Fibroblast of lung (primary cell): ENCODE data around the gene PRM1. TPM values are rescaled to one million over a fixed set of nuclear protein-coding genes. Genes with fewer than 3 reads are reported as not detected.

ENCODE experiments used
- DNase-seq, 2 donors: peaks; one replicate each; pipeline versions ENCODE4 v3.0.0 to v3.0.0-alpha.2; 2010; ENCODE audit warnings: low read depth in 2 of 2
- H2AFZ ChIP-seq: 2 replicates; pipeline ENCODE4 v1.5.1; 2012; ENCODE audit warnings: low read length, control low read depth, inconsistent platforms
- H3K27ac ChIP-seq: 2 replicates; pipeline ENCODE4 v1.5.1; 2011; ENCODE audit warnings: low read length, control low read depth; ENCODE audit not compliant: insufficient read depth
- H3K27me3 ChIP-seq: 2 replicates; pipeline ENCODE4 v1.5.1; 2011; ENCODE audit warnings: mild to moderate bottlenecking, low read length; ENCODE audit not compliant: control insufficient read depth, insufficient read depth
- H3K36me3 ChIP-seq: 2 replicates; pipeline ENCODE4 v1.5.1; 2011; ENCODE audit warnings: low read length; ENCODE audit not compliant: control insufficient read depth, insufficient read depth
- H3K4me1 ChIP-seq: 2 replicates; pipeline ENCODE4 v1.5.1; 2011; ENCODE audit warnings: low read length; ENCODE audit not compliant: control insufficient read depth, insufficient read depth; ENCODE audit errors: extremely low read depth
- H3K4me2 ChIP-seq: 2 replicates; pipeline ENCODE4 v1.5.1; 2011; ENCODE audit warnings: low read length, control low read depth; ENCODE audit not compliant: insufficient read depth; ENCODE audit errors: extremely low read depth
- H3K4me3 ChIP-seq, 4 experiments: fragments of 200-600 bp in 1 of 4; sonication (generic) in 1 of 4; replicated peaks in 1 of 4; 2 replicates each; pipeline ENCODE4 v1.5.1; 2011 to 2016; ENCODE audit warnings: low read length in 4 of 4, low read depth in 3 of 4, mild to moderate bottlenecking in 3 of 4, control low read depth in 2 of 4, inconsistent platforms in 1 of 4, mixed read lengths in 1 of 4; ENCODE audit not compliant: insufficient read depth in 1 of 4; ENCODE audit errors: control extremely low read depth in 1 of 4
- H3K79me2 ChIP-seq: 2 replicates; pipeline ENCODE4 v1.5.1; 2012; ENCODE audit warnings: mild to moderate bottlenecking, low read length, inconsistent platforms; ENCODE audit not compliant: control insufficient read depth, insufficient read depth
- H3K9ac ChIP-seq: 2 replicates; pipeline ENCODE4 v1.5.1; 2011; ENCODE audit warnings: mild to moderate bottlenecking, low read length, control low read depth; ENCODE audit not compliant: insufficient read depth
- H3K9me3 ChIP-seq: 2 replicates; pipeline ENCODE4 v1.5.1; 2012; ENCODE audit warnings: low read depth, low read length; ENCODE audit not compliant: control insufficient read depth, insufficient read depth
- H4K20me1 ChIP-seq: 2 replicates; pipeline ENCODE4 v1.5.1; 2011; ENCODE audit warnings: low read length; ENCODE audit not compliant: control insufficient read depth, insufficient read depth; ENCODE audit errors: extremely low read depth
- CTCF ChIP-seq, 2 donors: IDR thresholded peaks in 1 of 2; conservative IDR thresholded peaks in 1 of 2; 1 replicate in 1 of 2; 2 replicates in 1 of 2; pipeline ENCODE4 v1.5.1; 2011 to 2012; ENCODE audit warnings: low read length in 2 of 2, control low read depth in 1 of 2, inconsistent platforms in 1 of 2, low read depth in 1 of 2, mild to moderate bottlenecking in 1 of 2
- EZH2 ChIP-seq: IDR thresholded peaks from 2 replicates; pipeline ENCODE4 v1.5.1; 2012; ENCODE audit warnings: low read length, control low read depth, mild to moderate bottlenecking; ENCODE audit errors: missing control alignments
- polyA plus RNA-seq, 2 donors: library from polyadenylated mRNA; depleted of rRNA in 1 of 2; stranded (reverse) in 1 of 2; unstranded in 1 of 2; fragments of >200 nt; gene quantifications; 2 replicates each; pipeline ENCODE4 v1.2.1, GENCODE V29; 2011 to 2012; ENCODE audit warnings: missing spikeins in 1 of 2
- total RNA-seq: library from RNA; depleted of rRNA; stranded (reverse); fragments of >200 nt; gene quantifications from 2 replicates; pipeline ENCODE4 v1.2.1, GENCODE V29; 2014

Gene PRM1
- total and polyA plus RNA-seq, 2 donors (not counting 1 experiment from before 2014, with no cell fraction given), result not detected

GRCh38 chr16:11258553-11259492 is 22.3 kb downstream of the PRM1 start:
- H3K4me3 ChIP-seq, result no peak overlapping the region
- H3K36me3 ChIP-seq, result peaks cover 10% of the 10 kb centered on the region
- H3K4me2 ChIP-seq, result peak overlapping the region; percentile 5
- no peaks in the 10 kb centered on the region for H3K27me3 ChIP-seq
- no peak for TF ChIP-seq CTCF (conservative IDR thresholded peaks at IDR 0.05 in 1 of 2, IDR thresholded peaks at IDR 0.05 in 1 of 2; ENCODE audit: low read depth in 1 of 2, low read length in 2 of 2)
- no peak for TF ChIP-seq EZH2
- H2AFZ ChIP-seq, result no peak overlapping the region
- no peak overlapping the region for H3K9ac ChIP-seq
- DNase-seq, result peak in 1 of 2 donors; percentile 33
- no peak overlapping the region for H3K27ac ChIP-seq
- H3K79me2 ChIP-seq, result peaks cover 17% of the 10 kb centered on the region
- peaks cover 14% of the 10 kb centered on the region for H3K4me1 ChIP-seq
- no peaks in the 10 kb centered on the region for H3K9me3 ChIP-seq
- H4K20me1 ChIP-seq, result no peaks in the 10 kb centered on the region

GRCh38 chr16:11257131-11257938 is 23.8 kb downstream of the PRM1 start:
- H3K4me3 ChIP-seq, result peak overlapping the region; percentile 60 to 83 (median 74)
- peaks cover 24% of the 10 kb centered on the region for H3K4me1 ChIP-seq
- H3K27ac ChIP-seq, result peak overlapping the region; percentile 97
- peak overlapping the region; percentile 85 for H3K4me2 ChIP-seq
- no peaks in the 10 kb centered on the region for H3K27me3 ChIP-seq
- peaks cover 32% of the 10 kb centered on the region for H3K79me2 ChIP-seq
- peak overlapping the region; percentile 8 for H2AFZ ChIP-seq
- DNase-seq, result peak; percentile 70 to 85
- peak; percentile 65 to 88 for TF ChIP-seq CTCF (conservative IDR thresholded peaks at IDR 0.05 in 1 of 2, IDR thresholded peaks at IDR 0.05 in 1 of 2; ENCODE audit: low read depth in 1 of 2, low read length in 2 of 2)
- TF ChIP-seq EZH2, result no peak
- H3K36me3 ChIP-seq, result peaks cover 18% of the 10 kb centered on the region
- H4K20me1 ChIP-seq, result no peaks in the 10 kb centered on the region
- H3K9ac ChIP-seq, result peak overlapping the region; percentile 94
- no peaks in the 10 kb centered on the region for H3K9me3 ChIP-seq

- peaks cover 24% of the 10 kb centered on the region for H3K4me1 ChIP-seq
- no peaks in the 10 kb centered on the region for H3K9me3 ChIP-seq
- H4K20me1 ChIP-seq, result no peaks in the 10 kb centered on the region
- peak overlapping the region; percentile 94 for H3K9ac ChIP-seq
- H3K4me3 ChIP-seq, result peak overlapping the region; percentile 60 to 83 (median 74)
- peaks cover 32% of the 10 kb centered on the region for H3K79me2 ChIP-seq
- H3K36me3 ChIP-seq, result peaks cover 21% of the 10 kb centered on the region
- no peak overlapping the region for H2AFZ ChIP-seq
- DNase-seq, result peak; percentile 55 to 63
- H3K4me2 ChIP-seq, result peak overlapping the region; percentile 85
- no peaks in the 10 kb centered on the region for H3K27me3 ChIP-seq
- TF ChIP-seq CTCF (conservative IDR thresholded peaks at IDR 0.05 in 1 of 2, IDR thresholded peaks at IDR 0.05 in 1 of 2; ENCODE audit: low read depth in 1 of 2, low read length in 2 of 2) (no peak), EZH2 (no peak)
- peak overlapping the region; percentile 97 for H3K27ac ChIP-seq
Observed at GRCh38 chr16:11256661-11257130, 24.4 kb downstream of the PRM1 start.
